MCF 10A (cell line): ENCODE data around the gene AP1G2. TPM values are rescaled to one million over a fixed set of nuclear protein-coding genes. Genes with fewer than 3 reads are reported as not detected.

Experiments
- BruUV-seq: library from RNA; stranded (reverse); fragments of 400-500 nt; replicated peaks from 2 replicates; lab custom pipeline; 2021; lab: Mats Ljungman, UMichigan
- CTCF ChIA-PET: fragments of 300-600 bp; sonication (Branson Sonifier 250); formaldehyde crosslinking; extraction: SDS; loops from one replicate; lab custom pipeline; 2021; ENCODE audit warnings: antibody characterized with exemption, inconsistent platforms; lab: Yijun Ruan, JAX
- POLR2A ChIA-PET: fragments of 300-600, 350-650 bp; sonication (Branson Sonifier 250); formaldehyde crosslinking; extraction: SDS; loops from one replicate; lab custom pipeline; 2020; ENCODE audit warnings: antibody characterized with exemption, inconsistent platforms; lab: Yijun Ruan, JAX
- DNase-seq: peaks from one replicate; pipeline ENCODE4 v3.0.0-alpha.2; 2018; ENCODE audit not compliant: unreplicated experiment
- H3K27ac Mint-ChIP-seq: one replicate; pipeline ENCODE4 v1.8.0; 2022; ENCODE audit warnings: mild to moderate bottlenecking, low read depth, mixed read lengths; ENCODE audit not compliant: unreplicated experiment
- H3K27me3 Mint-ChIP-seq: one replicate; pipeline ENCODE4 v1.8.0; 2022; ENCODE audit warnings: mixed read lengths; ENCODE audit not compliant: insufficient read depth, unreplicated experiment
- H3K36me3 Mint-ChIP-seq: one replicate; pipeline ENCODE4 v1.8.0; 2022; ENCODE audit warnings: mild to moderate bottlenecking, moderate library complexity, mixed read lengths; ENCODE audit not compliant: insufficient read depth, unreplicated experiment
- H3K4me1 Mint-ChIP-seq: one replicate; pipeline ENCODE4 v1.8.0; 2022; ENCODE audit warnings: mixed read lengths; ENCODE audit not compliant: insufficient read depth, unreplicated experiment
- H3K4me3 Mint-ChIP-seq: one replicate; pipeline ENCODE4 v1.8.0; 2022; ENCODE audit warnings: mild to moderate bottlenecking, moderate library complexity, mixed read lengths; ENCODE audit not compliant: unreplicated experiment
- H3K9me3 Mint-ChIP-seq: one replicate; pipeline ENCODE4 v1.8.0; 2022; ENCODE audit warnings: mixed read lengths; ENCODE audit not compliant: unreplicated experiment
- intact Hi-C: fragments of 100-400 bp; cut with micrococcal nuclease; formaldehyde crosslinking; loops from 2 replicates; pipeline ENCODE4 v1.14.1; 2022
- total RNA-seq: library from RNA; stranded (reverse); gene quantifications from 2 replicates; pipeline ENCODE4 v1.2.3, GENCODE V29; 2022
- TF ChIP-seq, protein P1 (sequence below): fragments of 200-600 bp; IDR thresholded peaks from one replicate; pipeline ENCODE4 v1.8.0; 2022; ENCODE audit warnings: antibody characterized with exemption, mild to moderate bottlenecking; ENCODE audit not compliant: unreplicated experiment

The AP1G2 gene
- total RNA-seq, 1 experiment from 2014 or later, result 89.2 TPM

GRCh38 chr14:23556700-23557440 is 10.7 kb downstream of the AP1G2 start:
- peak overlapping the region; percentile 92 for H3K4me3 Mint-ChIP-seq
- H3K4me1 Mint-ChIP-seq, result peaks cover 14% of the 10 kb centered on the region
- TF ChIP-seq, protein P1, sequence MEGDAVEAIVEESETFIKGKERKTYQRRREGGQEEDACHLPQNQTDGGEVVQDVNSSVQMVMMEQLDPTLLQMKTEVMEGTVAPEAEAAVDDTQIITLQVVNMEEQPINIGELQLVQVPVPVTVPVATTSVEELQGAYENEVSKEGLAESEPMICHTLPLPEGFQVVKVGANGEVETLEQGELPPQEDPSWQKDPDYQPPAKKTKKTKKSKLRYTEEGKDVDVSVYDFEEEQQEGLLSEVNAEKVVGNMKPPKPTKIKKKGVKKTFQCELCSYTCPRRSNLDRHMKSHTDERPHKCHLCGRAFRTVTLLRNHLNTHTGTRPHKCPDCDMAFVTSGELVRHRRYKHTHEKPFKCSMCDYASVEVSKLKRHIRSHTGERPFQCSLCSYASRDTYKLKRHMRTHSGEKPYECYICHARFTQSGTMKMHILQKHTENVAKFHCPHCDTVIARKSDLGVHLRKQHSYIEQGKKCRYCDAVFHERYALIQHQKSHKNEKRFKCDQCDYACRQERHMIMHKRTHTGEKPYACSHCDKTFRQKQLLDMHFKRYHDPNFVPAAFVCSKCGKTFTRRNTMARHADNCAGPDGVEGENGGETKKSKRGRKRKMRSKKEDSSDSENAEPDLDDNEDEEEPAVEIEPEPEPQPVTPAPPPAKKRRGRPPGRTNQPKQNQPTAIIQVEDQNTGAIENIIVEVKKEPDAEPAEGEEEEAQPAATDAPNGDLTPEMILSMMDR, result no peak
- H3K36me3 Mint-ChIP-seq, result peaks cover 32% of the 10 kb centered on the region
- no TSS peak for BruUV-seq
- H3K27ac Mint-ChIP-seq, result peak overlapping the region; percentile 95
- intact Hi-C loops, result no loop called here
- H3K9me3 Mint-ChIP-seq, result no peaks in the 10 kb centered on the region
- no peak for DNase-seq
- ChIA-PET POLR2A (interaction anchor here (0.7 to 1.8 kb wide), 9 partner anchors 10 to 418 kb away, joined by 3 to 9 read pairs (median 6); partner anchors contain the start of genes AP1G2, NGDN, PABPN1 and PPP1R3E), CTCF (interaction anchor here (0.5 to 10.7 kb wide), 11 partner anchors 8 to 713 kb away, joined by 3 to 247 read pairs (median 4); partner anchors contain the start of genes AP1G2 and JPH4)
- H3K27me3 Mint-ChIP-seq, result no peaks in the 10 kb centered on the region

DNA sequence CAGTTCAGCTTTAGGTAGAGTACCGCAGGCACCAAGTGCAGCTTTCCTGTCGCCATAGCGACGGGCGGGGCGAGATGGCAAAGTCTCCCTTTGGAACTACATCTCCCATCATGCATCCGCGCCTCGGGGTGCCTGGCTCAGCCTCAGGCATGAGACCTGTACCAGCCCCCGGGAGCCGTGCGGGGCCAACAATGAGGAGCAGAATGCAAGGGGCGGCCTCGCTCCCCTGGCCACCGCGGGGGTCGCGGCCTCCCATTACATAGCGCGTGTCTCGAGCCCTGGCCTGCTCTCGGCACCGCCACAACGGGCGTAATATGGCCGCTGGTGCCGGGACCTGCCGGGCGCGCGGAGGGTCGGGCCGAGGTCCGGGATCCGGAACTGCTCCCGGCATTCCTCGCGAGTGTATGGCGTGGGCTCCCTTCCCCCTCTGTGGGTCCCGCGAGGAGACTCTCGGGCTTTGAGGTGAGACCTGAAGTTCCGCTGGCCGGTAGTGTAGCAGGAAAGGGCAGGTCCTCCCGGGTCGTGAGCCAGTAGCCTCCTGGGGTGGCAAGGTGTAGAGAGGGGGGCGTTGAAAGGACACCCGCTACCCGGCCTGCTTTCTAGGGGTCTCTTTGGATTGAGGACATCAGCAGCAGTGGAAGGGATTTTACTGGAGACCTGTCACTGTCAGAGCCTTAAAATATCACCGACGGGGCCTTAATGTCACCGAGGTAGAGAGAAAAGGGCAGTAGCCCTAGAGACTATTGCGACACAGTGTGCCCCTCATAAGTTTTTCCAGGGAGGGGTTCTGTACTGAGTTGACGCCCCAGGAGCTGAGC is 11.5 kb downstream of the AP1G2 start, which contains the start of gene THTPA:
Gene THTPA, plus strand, starts transcription at position 390 of the 818 bp plus-strand sequence. CDS start 487 bp downstream, outside the sequence.
- POLR2A ChIA-PET, result interaction anchor here (0.6 to 2.6 kb wide), 19 partner anchors 10 to 1005 kb away, joined by 3 to 16 read pairs (median 4); partner anchors contain the start of genes AP1G2, BCL2L2, DCAF11 and HOMEZ
- DNase-seq, result peak; percentile 89
- H3K4me1 Mint-ChIP-seq, result peaks cover 13% of the 10 kb centered on the region
- no peaks in the 10 kb centered on the region for H3K27me3 Mint-ChIP-seq
- CTCF ChIA-PET, result interaction anchor here (0.5 to 10.7 kb wide), 8 partner anchors 13 to 354 kb away, joined by 3 to 247 read pairs (median 4); partner anchors contain the start of gene AP1G2
- BruUV-seq, result TSS peak; percentile 65
- peak within 1 kb of the TSS; percentile 92 for H3K4me3 Mint-ChIP-seq
- no peaks in the 10 kb centered on the region for H3K9me3 Mint-ChIP-seq
- H3K36me3 Mint-ChIP-seq, result peaks cover 29% of the 10 kb centered on the region
- H3K27ac Mint-ChIP-seq, result peak within 1 kb of the TSS; percentile 95
- TF ChIP-seq, protein P1, result no peak
- intact Hi-C loops, result no loop called here

DNA sequence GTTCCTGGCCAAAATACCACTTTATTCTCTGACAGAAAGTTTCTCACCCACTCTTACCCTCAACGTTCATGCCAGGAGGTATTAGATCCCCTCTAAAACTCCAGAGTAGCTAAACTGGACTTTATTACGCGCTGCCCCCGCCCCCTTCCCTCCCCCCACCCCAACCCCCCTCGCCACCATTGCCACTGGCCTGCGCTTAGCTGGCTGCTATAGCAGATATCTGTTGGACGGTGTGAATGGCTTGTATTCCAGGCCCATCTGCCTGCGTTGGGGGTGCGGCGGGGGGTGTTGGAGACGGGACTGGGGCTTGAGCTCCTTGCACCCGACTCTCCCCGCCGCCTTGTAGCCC is 12.1 kb downstream of the AP1G2 start:
- H3K27ac Mint-ChIP-seq, result peak overlapping the region; percentile 95
- TF ChIP-seq, protein P1, result no peak
- CTCF ChIA-PET, result interaction anchor here (0.8 to 10.7 kb wide), 4 partner anchors 8 to 228 kb away, joined by 5 to 247 read pairs (median 8); no protein-coding TSS in a partner anchor
- no peaks in the 10 kb centered on the region for H3K27me3 Mint-ChIP-seq
- intact Hi-C loops, result no loop called here
- POLR2A ChIA-PET, result interaction anchor here (0.6 to 2.6 kb wide), 13 partner anchors 12 to 1004 kb away, joined by 3 to 16 read pairs (median 4); partner anchors contain the start of genes AP1G2, BCL2L2, DCAF11 and HOMEZ
- peaks cover 13% of the 10 kb centered on the region for H3K4me1 Mint-ChIP-seq
- peak overlapping the region; percentile 92 for H3K4me3 Mint-ChIP-seq
- peaks cover 23% of the 10 kb centered on the region for H3K36me3 Mint-ChIP-seq
- no peaks in the 10 kb centered on the region for H3K9me3 Mint-ChIP-seq
- no TSS peak for BruUV-seq
- no peak for DNase-seq
